GM12891 (cell line): ENCODE results near the gene DSC1.

Experiments
- POLR2A ChIP-seq: IDR thresholded peaks from 2 replicates; pipeline ENCODE4 v1.6.1; 2011; ENCODE audit warnings: low read depth, low read length, control low read depth
- POLR2AphosphoS5 ChIP-seq: IDR thresholded peaks from 2 replicates; pipeline ENCODE4 v1.6.1; 2011; ENCODE audit warnings: low read depth, low read length, control low read depth
- POU2F2 ChIP-seq: IDR thresholded peaks from 2 replicates; pipeline ENCODE4 v1.6.1; 2011; ENCODE audit warnings: low read depth, mild to moderate bottlenecking, control low read depth, low read length, moderate library complexity
- SPI1 ChIP-seq: IDR thresholded peaks from 2 replicates; pipeline ENCODE4 v1.6.1; 2011; ENCODE audit warnings: low read depth, low read length, control low read depth

DNA sequence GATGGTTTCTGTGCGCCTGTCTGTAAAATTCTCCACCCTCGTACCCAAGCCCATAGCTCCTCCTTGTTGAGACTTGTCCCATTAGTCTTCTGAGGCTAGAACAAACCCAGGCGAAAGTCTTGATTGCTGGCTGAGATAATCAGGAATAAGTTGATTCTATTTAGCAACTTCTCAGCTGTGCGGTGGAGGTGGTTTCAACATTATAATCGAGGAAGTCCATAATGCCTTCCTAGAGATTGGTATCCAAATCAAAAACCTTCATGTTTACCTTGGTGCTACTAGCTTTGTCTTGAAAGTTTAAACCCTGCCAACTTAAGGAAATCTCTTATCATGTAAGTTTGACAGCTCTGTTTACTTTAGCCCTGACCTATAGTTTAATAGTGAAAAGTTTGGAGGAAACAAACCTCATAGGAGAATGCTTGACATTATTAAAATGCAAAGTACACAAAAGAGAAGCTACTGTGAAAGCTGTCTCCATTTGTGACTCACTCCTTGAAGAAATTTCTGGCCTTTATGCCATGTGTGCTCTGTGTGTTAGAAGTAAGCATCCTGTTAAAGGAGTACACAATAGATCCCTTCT, 36.6 kb upstream of the DSC1 start:
- TF ChIP-seq POLR2A: no peak
- TF ChIP-seq POLR2AphosphoS5: no peak
- no peak for TF ChIP-seq SPI1
- no peak for TF ChIP-seq POU2F2
